ENCODE measurements around the gene PSMD1. TPM values are rescaled to one million over a fixed set of nuclear protein-coding genes. Genes with fewer than 3 reads are reported as not detected.

Gene PSMD1
- total RNA-seq, 1 donor from 2014 or later = 119 TPM

DNA sequence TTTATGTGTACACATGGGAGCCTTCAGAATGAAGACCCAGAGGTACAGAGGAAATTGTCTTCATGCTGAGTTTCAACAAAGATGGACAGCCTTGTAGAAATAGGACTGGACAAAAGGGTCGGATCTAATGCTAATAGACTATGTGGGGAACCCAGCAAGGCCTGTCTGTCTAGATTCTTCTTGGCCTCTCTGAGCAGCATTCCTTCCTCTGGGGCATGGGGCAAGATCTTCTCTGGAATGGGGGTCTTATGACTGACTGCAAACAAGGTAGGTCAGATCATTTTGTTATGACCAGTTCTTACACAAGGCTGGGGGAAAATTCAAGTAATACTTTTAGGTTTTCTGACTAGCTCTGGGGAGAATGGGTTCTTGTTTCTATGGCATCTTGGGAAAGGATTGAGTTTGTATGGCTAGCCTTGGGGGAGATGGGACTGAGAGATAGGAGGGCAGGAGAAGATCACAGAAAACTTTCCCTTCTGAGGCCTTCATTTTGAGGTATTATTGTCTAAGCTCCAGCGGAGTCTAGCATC is 46.4 kb upstream of the PSMD1 start:
- H3K9me3 Mint-ChIP-seq (ENCODE audit: unreplicated experiment) = peaks cover 4% of the 10 kb centered on the region
- no peak overlapping the region for H3K4me3 Mint-ChIP-seq (ENCODE audit: unreplicated experiment)
- TF ChIP-seq, protein P1, sequence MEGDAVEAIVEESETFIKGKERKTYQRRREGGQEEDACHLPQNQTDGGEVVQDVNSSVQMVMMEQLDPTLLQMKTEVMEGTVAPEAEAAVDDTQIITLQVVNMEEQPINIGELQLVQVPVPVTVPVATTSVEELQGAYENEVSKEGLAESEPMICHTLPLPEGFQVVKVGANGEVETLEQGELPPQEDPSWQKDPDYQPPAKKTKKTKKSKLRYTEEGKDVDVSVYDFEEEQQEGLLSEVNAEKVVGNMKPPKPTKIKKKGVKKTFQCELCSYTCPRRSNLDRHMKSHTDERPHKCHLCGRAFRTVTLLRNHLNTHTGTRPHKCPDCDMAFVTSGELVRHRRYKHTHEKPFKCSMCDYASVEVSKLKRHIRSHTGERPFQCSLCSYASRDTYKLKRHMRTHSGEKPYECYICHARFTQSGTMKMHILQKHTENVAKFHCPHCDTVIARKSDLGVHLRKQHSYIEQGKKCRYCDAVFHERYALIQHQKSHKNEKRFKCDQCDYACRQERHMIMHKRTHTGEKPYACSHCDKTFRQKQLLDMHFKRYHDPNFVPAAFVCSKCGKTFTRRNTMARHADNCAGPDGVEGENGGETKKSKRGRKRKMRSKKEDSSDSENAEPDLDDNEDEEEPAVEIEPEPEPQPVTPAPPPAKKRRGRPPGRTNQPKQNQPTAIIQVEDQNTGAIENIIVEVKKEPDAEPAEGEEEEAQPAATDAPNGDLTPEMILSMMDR (IDR thresholded peaks at IDR 0.05; ENCODE audit: unreplicated experiment) = no peak
- DNase-seq (ENCODE audit: low spot score) = no peak
- peaks cover 4% of the 10 kb centered on the region for H3K36me3 Mint-ChIP-seq (ENCODE audit: low read depth, unreplicated experiment)
- H3K27ac Mint-ChIP-seq (ENCODE audit: unreplicated experiment) = no peak overlapping the region
- peaks cover 2% of the 10 kb centered on the region for H3K4me1 Mint-ChIP-seq (ENCODE audit: unreplicated experiment)
- peaks cover 15% of the 10 kb centered on the region for H3K27me3 Mint-ChIP-seq (ENCODE audit: unreplicated experiment)

DNA sequence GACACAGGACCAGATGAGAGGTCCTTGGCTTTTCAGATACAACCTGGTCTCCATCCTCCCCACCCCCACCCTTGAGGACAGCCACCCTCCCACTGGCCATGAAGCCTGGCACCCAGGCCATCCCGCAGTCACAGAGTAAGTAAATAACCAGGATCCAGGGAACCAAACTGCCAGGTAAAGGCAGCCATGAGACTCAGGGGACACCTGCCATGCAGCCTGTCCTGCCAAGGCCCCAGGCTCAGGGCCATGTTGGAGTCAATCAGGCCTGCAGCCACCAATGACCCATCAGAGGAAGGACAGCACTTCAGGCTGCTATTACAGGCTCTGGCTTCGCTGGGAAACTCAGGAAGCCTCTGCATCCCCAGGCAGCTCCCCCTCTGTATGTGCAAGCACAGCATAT is 45.1 kb upstream of the PSMD1 start:
- TF ChIP-seq, protein P1 (IDR thresholded peaks at IDR 0.05; ENCODE audit: unreplicated experiment) = no peak
- H3K9me3 Mint-ChIP-seq (ENCODE audit: unreplicated experiment) = no peaks in the 10 kb centered on the region
- no peak overlapping the region for H3K27ac Mint-ChIP-seq (ENCODE audit: unreplicated experiment)
- H3K4me1 Mint-ChIP-seq (ENCODE audit: unreplicated experiment) = no peaks in the 10 kb centered on the region
- peaks cover 13% of the 10 kb centered on the region for H3K27me3 Mint-ChIP-seq (ENCODE audit: unreplicated experiment)
- H3K4me3 Mint-ChIP-seq (ENCODE audit: unreplicated experiment) = no peak overlapping the region
- DNase-seq (ENCODE audit: low spot score) = no peak
- H3K36me3 Mint-ChIP-seq (ENCODE audit: low read depth, unreplicated experiment) = no peaks in the 10 kb centered on the region

DNA sequence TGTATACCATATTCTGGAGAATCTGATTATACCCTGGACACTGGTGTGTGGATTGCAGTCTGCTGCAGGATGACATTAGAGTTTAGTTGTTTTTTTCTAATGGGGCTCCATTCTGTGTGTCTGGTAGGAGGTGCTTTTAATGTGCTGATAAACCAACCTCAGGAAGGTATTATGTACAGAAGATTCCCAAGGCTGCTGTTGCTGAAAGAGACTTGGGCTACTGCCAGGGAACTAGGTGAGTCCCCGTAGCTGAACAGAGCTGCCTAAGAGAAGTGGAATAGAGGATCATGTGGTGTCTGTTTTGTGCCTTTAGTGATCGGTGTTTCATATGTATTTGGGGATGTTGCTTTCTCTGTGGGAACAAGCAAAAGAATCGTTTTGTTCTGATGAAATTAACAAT is 44.2 kb upstream of the PSMD1 start:
- H3K27me3 Mint-ChIP-seq (ENCODE audit: unreplicated experiment) = peaks cover 10% of the 10 kb centered on the region
- H3K27ac Mint-ChIP-seq (ENCODE audit: unreplicated experiment) = no peak overlapping the region
- no peaks in the 10 kb centered on the region for H3K36me3 Mint-ChIP-seq (ENCODE audit: low read depth, unreplicated experiment)
- H3K9me3 Mint-ChIP-seq (ENCODE audit: unreplicated experiment) = no peaks in the 10 kb centered on the region
- no peaks in the 10 kb centered on the region for H3K4me1 Mint-ChIP-seq (ENCODE audit: unreplicated experiment)
- no peak for DNase-seq (ENCODE audit: low spot score)
- no peak overlapping the region for H3K4me3 Mint-ChIP-seq (ENCODE audit: unreplicated experiment)
- TF ChIP-seq, protein P1 (IDR thresholded peaks at IDR 0.05; ENCODE audit: unreplicated experiment) = no peak

DNA sequence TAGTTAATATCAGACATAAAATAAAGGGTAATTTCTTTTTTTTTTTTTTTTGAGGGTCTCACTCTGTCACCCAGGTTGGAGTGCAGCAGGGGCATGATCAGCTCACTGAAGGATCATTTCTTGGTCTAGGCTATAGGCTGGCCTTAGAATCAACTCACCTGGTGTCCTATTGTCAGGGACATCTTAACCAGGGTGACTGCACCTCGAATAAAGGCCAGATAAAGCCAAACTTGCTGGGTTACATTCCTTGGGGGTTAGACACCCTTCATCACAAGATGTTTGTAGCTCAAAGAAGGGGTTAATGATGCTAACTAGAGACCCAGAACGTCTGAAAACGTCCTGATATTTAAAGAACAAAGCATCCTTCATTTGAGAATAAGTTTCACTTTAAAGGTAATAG is 42.8 kb upstream of the PSMD1 start:
- H3K4me1 Mint-ChIP-seq (ENCODE audit: unreplicated experiment) = no peaks in the 10 kb centered on the region
- H3K4me3 Mint-ChIP-seq (ENCODE audit: unreplicated experiment) = no peak overlapping the region
- H3K36me3 Mint-ChIP-seq (ENCODE audit: low read depth, unreplicated experiment) = no peaks in the 10 kb centered on the region
- H3K27ac Mint-ChIP-seq (ENCODE audit: unreplicated experiment) = no peak overlapping the region
- DNase-seq (ENCODE audit: low spot score) = no peak
- peaks cover 7% of the 10 kb centered on the region for H3K27me3 Mint-ChIP-seq (ENCODE audit: unreplicated experiment)
- TF ChIP-seq, protein P1 (IDR thresholded peaks at IDR 0.05; ENCODE audit: unreplicated experiment) = no peak
- H3K9me3 Mint-ChIP-seq (ENCODE audit: unreplicated experiment) = no peaks in the 10 kb centered on the region

DNA sequence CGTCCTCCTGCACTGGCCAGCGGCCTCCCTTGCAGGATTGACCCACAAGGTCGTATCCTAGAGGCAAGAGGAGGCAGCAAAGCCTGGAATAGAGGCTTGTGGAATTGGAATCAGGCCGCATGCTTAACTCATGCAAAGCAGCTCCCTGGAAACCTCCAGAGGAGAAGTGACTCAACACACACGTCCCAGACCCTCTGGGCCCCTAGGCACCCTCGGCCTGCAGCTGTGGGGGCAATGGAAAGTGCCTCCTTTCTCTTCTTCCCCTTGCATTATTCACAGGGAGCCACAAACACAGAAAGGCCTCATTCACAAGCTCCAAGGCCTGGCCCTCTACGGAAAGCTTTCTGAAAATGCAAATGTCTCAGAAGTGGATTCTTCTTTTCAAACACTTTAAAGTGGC is 41.2 kb upstream of the PSMD1 start:
- Mint-ChIP-seq H3K9me3 (ENCODE audit: unreplicated experiment) (no peaks in the 10 kb centered on the region), H3K4me3 (ENCODE audit: unreplicated experiment) (no peak overlapping the region), H3K27me3 (ENCODE audit: unreplicated experiment) (peaks cover 6% of the 10 kb centered on the region), H3K4me1 (ENCODE audit: unreplicated experiment) (no peaks in the 10 kb centered on the region), H3K27ac (ENCODE audit: unreplicated experiment) (no peak overlapping the region), H3K36me3 (ENCODE audit: low read depth, unreplicated experiment) (peaks cover 3% of the 10 kb centered on the region)
- DNase-seq (ENCODE audit: low spot score) = no peak
- TF ChIP-seq, protein P1 (IDR thresholded peaks at IDR 0.05; ENCODE audit: unreplicated experiment) = no peak
